HUES48 (cell line): Measurements from ENCODE around the gene MTF2.

Experiments
- H3K27ac ChIP-seq: one replicate; pipeline ENCODE4 v1.7.0; 2013; ENCODE audit warnings: low read depth, low read length, inconsistent platforms
- H3K27me3 ChIP-seq: 2 replicates; pipeline ENCODE4 v1.6.1; 2013; ENCODE audit warnings: mild to moderate bottlenecking, low read length; ENCODE audit not compliant: control insufficient read depth, insufficient read depth
- H3K36me3 ChIP-seq: 2 replicates; pipeline ENCODE4 v1.6.1; 2013; ENCODE audit warnings: low read length; ENCODE audit not compliant: control insufficient read depth, insufficient read depth
- H3K4me1 ChIP-seq: 2 replicates; pipeline ENCODE4 v1.6.1; 2013; ENCODE audit warnings: mild to moderate bottlenecking, low read length; ENCODE audit not compliant: control insufficient read depth, insufficient read depth
- H3K4me3 ChIP-seq: 2 replicates; pipeline ENCODE4 v1.5.1; 2013; ENCODE audit warnings: mild to moderate bottlenecking, low read depth, low read length
- H3K9ac ChIP-seq: 2 replicates; pipeline ENCODE4 v1.6.1; 2013; ENCODE audit warnings: mild to moderate bottlenecking, low read depth, low read length, moderate library complexity
- H3K9me3 ChIP-seq: 2 replicates; pipeline ENCODE4 v1.6.1; 2013; ENCODE audit warnings: low read length; ENCODE audit not compliant: control insufficient read depth, insufficient read depth

Gene MTF2

GRCh38 chr1:93186667-93187066, 107.6 kb downstream of the MTF2 start:
- no peaks in the 10 kb centered on the region for H3K9me3 ChIP-seq
- H3K4me1 ChIP-seq = no peaks in the 10 kb centered on the region; the same call in 1 of the 2 replicates
- H3K27ac ChIP-seq = no peak overlapping the region
- no peak overlapping the region for H3K4me3 ChIP-seq
- H3K9ac ChIP-seq = no peak overlapping the region
- H3K27me3 ChIP-seq = no peaks in the 10 kb centered on the region
- H3K36me3 ChIP-seq = peaks cover 63% of the 10 kb centered on the region
